GM12873 (cell line): ENCODE data around the gene LRRC75A.

Experiments
- CTCF ChIP-seq: IDR thresholded peaks from 2 replicates; pipeline ENCODE4 v1.5.1; 2012; ENCODE audit warnings: low read depth, mild to moderate bottlenecking, moderate library complexity, low read length, control low read depth; ENCODE audit not compliant: insufficient read depth; ENCODE audit errors: missing control alignments

LRRC75A gene, protein sequence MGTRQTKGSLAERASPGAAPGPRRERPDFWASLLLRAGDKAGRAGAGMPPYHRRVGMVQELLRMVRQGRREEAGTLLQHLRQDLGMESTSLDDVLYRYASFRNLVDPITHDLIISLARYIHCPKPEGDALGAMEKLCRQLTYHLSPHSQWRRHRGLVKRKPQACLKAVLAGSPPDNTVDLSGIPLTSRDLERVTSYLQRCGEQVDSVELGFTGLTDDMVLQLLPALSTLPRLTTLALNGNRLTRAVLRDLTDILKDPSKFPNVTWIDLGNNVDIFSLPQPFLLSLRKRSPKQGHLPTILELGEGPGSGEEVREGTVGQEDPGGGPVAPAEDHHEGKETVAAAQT

GRCh38 chr17:16491703-16492612 lies at the start of gene LRRC75A:
LRRC75A (minus strand) TSS chr17:16492193; CDS start chr17:16491990, 203 bp downstream.
- no peak for TF ChIP-seq CTCF

- TF ChIP-seq CTCF: no peak
These were observed 45.1 kb upstream of the LRRC75A start for GRCh38 chr17:16537130-16537458.

DNA sequence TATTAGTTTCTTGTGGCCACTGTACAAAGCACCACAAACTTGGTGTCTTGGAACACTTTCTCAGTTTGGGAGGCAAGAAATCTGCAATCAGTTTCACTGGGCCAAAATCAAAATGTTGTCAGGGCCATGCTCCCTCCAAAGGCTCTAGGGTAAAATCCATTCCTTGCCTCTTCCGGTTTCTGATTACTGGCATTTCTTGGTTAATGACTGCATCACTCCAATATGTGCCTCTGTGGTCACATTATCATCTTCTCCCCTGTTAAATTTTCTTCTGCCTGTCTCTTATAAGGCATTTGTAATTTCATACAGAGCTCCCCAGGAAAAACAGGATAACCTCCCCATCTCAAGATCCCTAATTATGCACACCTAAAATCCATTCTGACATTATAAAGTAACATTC lies 42.2 kb upstream of the LRRC75A start:
- no peak for TF ChIP-seq CTCF

- no peak for TF ChIP-seq CTCF
These were observed 37.9 kb upstream of the LRRC75A start for GRCh38 chr17:16529906-16530305.

- no peak for TF ChIP-seq CTCF
These were observed 35.3 kb upstream of the LRRC75A start for GRCh38 chr17:16527298-16527697.

DNA sequence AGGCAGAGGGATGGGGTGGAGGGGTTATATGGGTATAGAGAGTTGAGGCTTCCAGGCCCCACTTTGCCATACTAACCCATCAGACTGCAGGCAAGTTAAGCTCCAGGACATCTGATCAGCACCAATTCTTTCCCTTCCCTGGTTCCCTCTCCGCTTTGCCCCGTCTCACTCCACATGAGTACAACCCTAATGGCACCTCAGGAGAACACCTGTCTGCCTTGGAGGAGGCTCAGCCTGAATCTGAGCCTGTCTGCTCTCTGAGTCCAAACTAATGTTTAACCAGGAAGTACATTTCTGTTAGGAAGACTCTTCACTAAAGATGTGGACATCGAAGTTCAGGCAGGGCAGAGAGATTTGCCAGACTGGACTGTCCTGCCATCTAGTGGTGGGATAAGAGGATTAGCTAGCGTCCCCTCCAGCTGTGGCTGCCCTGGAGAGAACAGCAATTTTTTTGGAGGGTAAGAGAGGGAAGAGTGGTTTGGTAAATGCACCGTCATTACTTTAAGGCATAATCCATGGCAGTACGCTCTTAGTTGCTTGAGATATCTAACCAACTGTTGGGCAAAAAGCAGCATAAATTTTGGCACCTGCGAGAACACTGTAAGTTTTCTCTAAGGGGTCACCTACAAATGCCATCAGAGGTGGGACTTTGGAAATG lies 29.2 kb upstream of the LRRC75A start:
- TF ChIP-seq CTCF: peak; percentile 88

DNA sequence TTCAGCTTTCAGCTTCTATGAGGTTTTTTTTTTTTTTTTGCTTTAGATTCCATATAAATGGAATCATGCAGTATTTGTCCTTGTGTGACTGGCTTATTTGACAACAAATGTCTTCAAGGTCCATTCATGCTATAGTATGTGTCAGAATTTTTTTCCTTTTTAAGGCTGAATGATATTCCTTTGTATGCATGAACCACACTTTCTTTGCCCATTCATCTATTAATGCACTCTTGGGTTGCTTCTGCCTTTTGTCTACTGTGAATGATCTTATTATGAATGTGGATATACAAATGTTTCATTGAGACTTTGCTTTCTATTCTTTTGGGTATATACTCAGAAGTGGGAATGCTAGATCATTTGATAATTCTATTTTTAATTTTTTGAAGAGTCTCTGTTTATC lies 27.0 kb upstream of the LRRC75A start:
- no peak for TF ChIP-seq CTCF
